ENCODE measurements around the gene LANCL2. TPM values are rescaled to one million over a fixed set of nuclear protein-coding genes. Genes with fewer than 3 reads are reported as not detected.

LANCL2 gene
- total RNA-seq, 4 donors from 2014 or later: 6.4 to 12.8 (median 9.7) TPM

DNA sequence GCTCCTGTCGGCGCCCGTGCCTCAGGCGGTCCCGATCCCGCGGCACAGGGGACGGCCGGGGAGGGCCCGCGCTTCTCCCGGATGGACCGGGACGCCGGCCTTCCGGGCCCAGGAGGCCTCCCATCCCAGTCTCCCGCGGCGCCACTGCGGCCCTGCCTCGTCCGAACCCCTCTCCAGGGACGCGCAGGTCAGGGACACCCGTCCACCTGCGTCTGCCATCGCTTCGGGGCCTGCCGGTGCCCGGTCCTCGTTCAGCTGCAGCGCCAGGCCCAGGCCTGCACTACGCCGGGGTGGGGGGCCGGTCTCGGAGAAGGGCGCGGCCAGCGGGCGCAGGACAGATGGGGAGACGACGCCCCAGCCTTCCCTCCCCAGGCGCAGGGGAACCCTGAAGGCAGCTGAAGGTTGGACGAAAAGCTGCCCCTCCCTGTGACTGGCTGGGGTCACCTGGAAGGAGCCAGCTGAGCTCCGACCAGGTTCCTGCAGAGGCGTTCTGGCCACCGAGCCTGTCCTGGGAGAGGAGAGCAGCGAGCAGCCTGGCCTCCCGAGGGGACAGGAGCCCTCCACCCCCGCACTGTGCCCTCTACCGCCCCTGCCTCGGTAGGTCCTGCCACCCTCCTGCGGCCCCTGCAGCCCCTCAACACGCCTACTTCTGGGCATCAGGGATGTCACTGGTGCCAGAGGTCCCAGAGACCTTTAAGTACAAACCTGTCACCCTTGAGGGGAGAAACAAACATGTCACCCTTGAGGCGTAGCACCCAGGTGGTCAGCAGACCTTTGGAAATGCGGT is 84.3 kb downstream of the LANCL2 start:
- DNase-seq: no peak
- H3K4me3 ChIP-seq: no peak overlapping the region
- H3K27me3 ChIP-seq: peaks cover 0 to 12% (median 0%) of the 10 kb centered on the region in 4 donors
- peaks cover 0 to 10% (median 0%) of the 10 kb centered on the region in 3 donors for H3K4me1 ChIP-seq
- intact Hi-C loops (cut with DNase I): no loop called here
- TF ChIP-seq POLR2A (IDR thresholded peaks at IDR 0.05): no peak
- TF ChIP-seq, protein P1, sequence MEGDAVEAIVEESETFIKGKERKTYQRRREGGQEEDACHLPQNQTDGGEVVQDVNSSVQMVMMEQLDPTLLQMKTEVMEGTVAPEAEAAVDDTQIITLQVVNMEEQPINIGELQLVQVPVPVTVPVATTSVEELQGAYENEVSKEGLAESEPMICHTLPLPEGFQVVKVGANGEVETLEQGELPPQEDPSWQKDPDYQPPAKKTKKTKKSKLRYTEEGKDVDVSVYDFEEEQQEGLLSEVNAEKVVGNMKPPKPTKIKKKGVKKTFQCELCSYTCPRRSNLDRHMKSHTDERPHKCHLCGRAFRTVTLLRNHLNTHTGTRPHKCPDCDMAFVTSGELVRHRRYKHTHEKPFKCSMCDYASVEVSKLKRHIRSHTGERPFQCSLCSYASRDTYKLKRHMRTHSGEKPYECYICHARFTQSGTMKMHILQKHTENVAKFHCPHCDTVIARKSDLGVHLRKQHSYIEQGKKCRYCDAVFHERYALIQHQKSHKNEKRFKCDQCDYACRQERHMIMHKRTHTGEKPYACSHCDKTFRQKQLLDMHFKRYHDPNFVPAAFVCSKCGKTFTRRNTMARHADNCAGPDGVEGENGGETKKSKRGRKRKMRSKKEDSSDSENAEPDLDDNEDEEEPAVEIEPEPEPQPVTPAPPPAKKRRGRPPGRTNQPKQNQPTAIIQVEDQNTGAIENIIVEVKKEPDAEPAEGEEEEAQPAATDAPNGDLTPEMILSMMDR (IDR thresholded peaks at IDR 0.05): no peak
- no peak overlapping the region for H3K27ac ChIP-seq
- no peaks in the 10 kb centered on the region for H3K36me3 ChIP-seq
- WGBS, 2 donors: 30 to 81% methylated on average over 13 to 15 of the region's 56 CpGs
- H3K9me3 ChIP-seq: no peaks in the 10 kb centered on the region

DNA sequence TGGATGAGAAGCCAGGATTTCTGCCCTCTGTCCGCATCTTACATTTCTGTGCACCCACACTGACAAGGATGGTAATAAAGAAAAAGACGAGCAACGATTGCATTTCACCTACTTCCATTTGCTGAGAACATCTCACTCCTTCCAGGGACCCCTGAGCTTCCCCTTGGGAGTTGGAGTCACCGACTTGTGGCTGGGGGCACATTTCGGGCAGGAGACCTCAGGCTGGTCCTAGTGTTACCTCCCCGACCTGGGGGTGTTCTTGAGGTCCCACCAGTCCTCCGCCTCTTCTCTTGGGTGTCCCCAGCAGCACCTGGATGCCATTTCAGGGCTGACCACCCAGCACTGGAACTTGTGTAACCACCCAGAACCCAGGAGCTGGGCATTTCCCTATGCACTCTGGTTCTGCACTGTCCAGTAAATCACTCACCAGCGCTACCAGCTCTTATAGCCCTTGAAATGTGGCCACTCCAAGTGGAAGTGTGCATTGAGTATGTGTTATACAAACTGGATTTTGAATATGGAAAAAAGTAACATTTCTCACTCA is 84.9 kb downstream of the LANCL2 start:
- intact Hi-C loops (cut with DNase I): no loop called here
- no peak for DNase-seq
- 91 to 96% methylated on average over 4 to 8 of the region's 8 CpGs for WGBS, 2 donors

GRCh38 chr7:55452971-55453370 is 87.8 kb downstream of the LANCL2 start:
- DNase-seq: no peak
- H3K36me3 ChIP-seq: no peaks in the 10 kb centered on the region
- no peaks in the 10 kb centered on the region for H3K9me3 ChIP-seq
- 89 to 90% methylated on average over 4 of the region's 4 CpGs for WGBS, 2 donors
- intact Hi-C loops (cut with DNase I): no loop called here
- TF ChIP-seq, protein P1 (IDR thresholded peaks at IDR 0.05): no peak
- TF ChIP-seq POLR2A (IDR thresholded peaks at IDR 0.05): no peak
- no peak overlapping the region for H3K27ac ChIP-seq
- peaks cover 0 to 10% (median 0%) of the 10 kb centered on the region in 3 donors for H3K4me1 ChIP-seq
- H3K4me3 ChIP-seq: no peak overlapping the region
- H3K27me3 ChIP-seq: peaks cover 0 to 12% (median 0%) of the 10 kb centered on the region in 4 donors

More for the DNA sequence above, 84.9 kb downstream of the LANCL2 start:
- peaks cover 0 to 10% (median 0%) of the 10 kb centered on the region in 3 donors for H3K4me1 ChIP-seq
- H3K4me3 ChIP-seq: no peak overlapping the region
- no peak for TF ChIP-seq POLR2A (IDR thresholded peaks at IDR 0.05)
- TF ChIP-seq, protein P1 (IDR thresholded peaks at IDR 0.05): no peak
- H3K36me3 ChIP-seq: no peaks in the 10 kb centered on the region
- H3K27me3 ChIP-seq: peaks cover 0 to 12% (median 0%) of the 10 kb centered on the region in 4 donors
- H3K27ac ChIP-seq: no peak overlapping the region
- H3K9me3 ChIP-seq: no peaks in the 10 kb centered on the region

GRCh38 chr7:55457801-55458200 is 92.7 kb downstream of the LANCL2 start:
- Histone ChIP-seq H3K4me1 (no peaks in the 10 kb centered on the region), H3K9me3 (peaks cover 0 to 5% (median 0%) of the 10 kb centered on the region in 3 donors), H3K4me3 (no peak overlapping the region), H3K36me3 (no peaks in the 10 kb centered on the region), H3K27me3 (no peaks in the 10 kb centered on the region), H3K27ac (no peak overlapping the region)
- WGBS, 2 donors: 89 to 100% methylated on average over 1 of the region's 1 CpG
- TF ChIP-seq POLR2A (IDR thresholded peaks at IDR 0.05): no peak
- TF ChIP-seq, protein P1 (IDR thresholded peaks at IDR 0.05): no peak
- DNase-seq: no peak
- intact Hi-C loops (cut with DNase I): no loop called here

DNA sequence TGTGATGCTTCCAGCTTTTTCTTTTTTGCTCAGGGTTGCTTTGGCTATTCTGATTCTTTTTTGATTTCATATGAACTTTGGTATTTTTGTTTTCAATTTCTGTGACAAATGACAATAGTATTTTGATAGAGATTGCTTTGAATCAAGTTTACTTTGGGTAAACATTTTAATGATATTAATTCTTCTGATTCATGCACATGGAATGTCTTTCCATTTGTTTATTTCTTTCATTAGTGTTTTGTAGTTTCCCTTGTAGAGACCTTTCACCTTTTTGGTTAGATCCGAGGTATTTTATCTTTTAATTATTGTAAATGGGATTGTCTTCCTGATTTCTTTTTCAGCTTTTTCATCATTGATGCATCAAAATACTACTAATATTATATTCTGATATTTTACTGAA is 93.2 kb downstream of the LANCL2 start:
- H3K4me1 ChIP-seq: no peaks in the 10 kb centered on the region
- no peak overlapping the region for H3K4me3 ChIP-seq
- 76 to 83% methylated on average over 1 of the region's 1 CpG for WGBS, 2 donors
- no peaks in the 10 kb centered on the region for H3K27me3 ChIP-seq
- no peak for TF ChIP-seq POLR2A (IDR thresholded peaks at IDR 0.05)
- TF ChIP-seq, protein P1 (IDR thresholded peaks at IDR 0.05): no peak
- H3K27ac ChIP-seq: no peak overlapping the region
- H3K36me3 ChIP-seq: peaks cover 0 to under 1% (median 0%) of the 10 kb centered on the region in 3 donors
- no peak for DNase-seq
- intact Hi-C loops (cut with DNase I): no loop called here
- H3K9me3 ChIP-seq: peaks cover 0 to 5% (median 0%) of the 10 kb centered on the region in 3 donors
